Muscle layer of duodenum (tissue), 2 donors: Measurements from ENCODE around the gene SVOPL.
A peak's percentile ranks its signal among the peaks of the same experiment; 100 is the strongest.

Source experiments
- H3K27ac ChIP-seq: one replicate; pipeline ENCODE4 v1.7.0; 2013; ENCODE audit warnings: mild to moderate bottlenecking, low read length
- H3K27me3 ChIP-seq: one replicate; pipeline ENCODE4 v1.7.0; 2013; ENCODE audit warnings: low read depth, mild to moderate bottlenecking, control low read depth, low read length
- H3K36me3 ChIP-seq, 2 donors: one replicate each; pipeline ENCODE4 v1.7.0; 2013; ENCODE audit warnings: low read length in 2 of 2, control low read depth in 1 of 2, mild to moderate bottlenecking in 1 of 2; ENCODE audit not compliant: insufficient read depth in 2 of 2, control insufficient read depth in 1 of 2
- H3K4me1 ChIP-seq, 2 donors: one replicate each; pipeline ENCODE4 v1.7.0; 2013; ENCODE audit warnings: low read length in 2 of 2, mild to moderate bottlenecking in 2 of 2, control low read depth in 1 of 2, moderate library complexity in 1 of 2; ENCODE audit not compliant: insufficient read depth in 2 of 2, control insufficient read depth in 1 of 2
- H3K4me3 ChIP-seq, 2 donors: one replicate each; pipeline ENCODE4 v1.7.0; 2013; ENCODE audit warnings: low read length in 2 of 2, low read depth in 1 of 2, mild to moderate bottlenecking in 1 of 2
- H3K9me3 ChIP-seq, 2 donors: one replicate each; pipeline ENCODE4 v1.7.0; 2013; ENCODE audit warnings: low read length in 2 of 2, control low read depth in 1 of 2, mild to moderate bottlenecking in 1 of 2; ENCODE audit not compliant: control insufficient read depth in 1 of 2
- donor health status: healthy.

Gene SVOPL

DNA sequence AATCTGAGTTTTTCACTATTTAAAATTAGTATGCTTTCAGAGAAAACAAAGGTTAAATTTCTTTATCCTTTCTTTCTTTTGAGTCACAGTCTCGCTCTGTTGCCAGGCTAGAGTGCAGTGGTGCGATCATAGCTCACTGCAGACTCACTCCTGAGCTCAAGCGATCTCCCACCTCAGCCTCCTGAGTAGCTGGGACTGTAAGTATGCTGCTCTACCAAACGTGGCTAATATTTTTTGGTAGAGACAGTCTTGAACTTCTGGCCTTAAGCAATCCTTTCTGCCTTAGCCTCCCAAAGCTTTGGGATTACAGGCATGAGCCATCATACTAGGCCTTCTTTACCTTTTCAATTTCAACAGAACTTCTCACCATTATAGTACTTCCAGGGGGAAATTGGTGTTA is 127.4 kb downstream of the SVOPL start:
- no peaks in the 10 kb centered on the region for H3K4me1 ChIP-seq
- H3K27me3 ChIP-seq, result no peaks in the 10 kb centered on the region
- H3K4me3 ChIP-seq, result no peak overlapping the region
- H3K36me3 ChIP-seq, result peaks cover 20 to 39% of the 10 kb centered on the region in 2 donors
- H3K9me3 ChIP-seq, result no peaks in the 10 kb centered on the region
- no peak overlapping the region for H3K27ac ChIP-seq

DNA sequence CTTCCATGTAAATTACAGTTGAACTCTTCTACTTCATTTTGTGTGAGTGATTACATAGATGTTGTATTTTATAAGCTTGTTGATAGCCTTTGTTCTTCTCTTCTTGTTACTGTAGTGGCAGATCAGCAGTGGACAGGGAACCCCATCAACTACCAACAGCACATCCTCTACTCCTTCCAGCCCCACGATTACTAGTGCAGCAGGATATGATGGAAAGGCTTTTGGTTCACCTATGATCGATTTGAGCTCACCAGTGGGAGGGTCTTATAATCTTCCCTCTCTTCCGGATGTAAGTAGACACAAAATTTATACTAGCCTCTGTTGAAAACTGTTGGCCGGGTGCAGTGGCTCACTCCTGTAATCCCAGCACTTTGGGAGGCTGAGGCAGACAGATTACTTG is 130.4 kb downstream of the SVOPL start:
- H3K27ac ChIP-seq, result no peak overlapping the region
- H3K4me1 ChIP-seq, result no peaks in the 10 kb centered on the region
- H3K4me3 ChIP-seq, result no peak overlapping the region
- H3K9me3 ChIP-seq, result peaks cover 3 to 5% of the 10 kb centered on the region in 2 donors
- H3K27me3 ChIP-seq, result no peaks in the 10 kb centered on the region
- peaks cover 13 to 51% of the 10 kb centered on the region in 2 donors for H3K36me3 ChIP-seq

GRCh38 chr7:138569418-138569817 is 131.7 kb downstream of the SVOPL start:
- no peak overlapping the region for H3K27ac ChIP-seq
- H3K27me3 ChIP-seq, result no peaks in the 10 kb centered on the region
- no peaks in the 10 kb centered on the region for H3K4me1 ChIP-seq
- peaks cover 16 to 17% of the 10 kb centered on the region in 2 donors for H3K9me3 ChIP-seq
- peaks cover 18 to 61% of the 10 kb centered on the region in 2 donors for H3K36me3 ChIP-seq
- H3K4me3 ChIP-seq, result no peak overlapping the region

DNA sequence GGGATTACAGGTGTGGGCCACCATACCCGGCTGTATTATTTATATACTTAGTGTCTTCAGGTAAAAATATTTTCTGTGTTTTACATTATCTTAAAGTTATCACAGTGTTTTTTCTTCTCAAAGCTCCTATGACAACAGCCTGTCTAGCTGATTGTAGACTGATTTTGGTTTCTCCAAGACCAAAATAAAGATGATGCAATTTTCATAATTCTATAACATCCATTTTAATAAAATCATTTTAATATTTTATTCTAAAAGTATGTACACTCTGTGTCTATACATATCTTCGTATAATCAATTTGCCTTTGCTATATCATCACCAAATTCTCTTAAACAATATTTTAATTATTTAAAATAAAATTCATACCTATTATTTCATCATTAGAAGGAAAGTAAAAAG is 132.5 kb downstream of the SVOPL start:
- Histone ChIP-seq H3K9me3 (peaks cover 20 to 23% of the 10 kb centered on the region in 2 donors), H3K27ac (no peak overlapping the region), H3K4me3 (no peak overlapping the region), H3K27me3 (no peaks in the 10 kb centered on the region), H3K4me1 (no peaks in the 10 kb centered on the region), H3K36me3 (peaks cover 15 to 65% of the 10 kb centered on the region in 2 donors)

GRCh38 chr7:138565451-138566114 is 135.6 kb downstream of the SVOPL start:
- Histone ChIP-seq H3K27me3 (no peaks in the 10 kb centered on the region), H3K9me3 (peaks cover 27 to 40% of the 10 kb centered on the region in 2 donors), H3K4me1 (no peaks in the 10 kb centered on the region), H3K4me3 (peak overlapping the region in 1 of 2 donors; percentile 52), H3K27ac (no peak overlapping the region), H3K36me3 (peaks cover 20 to 84% of the 10 kb centered on the region in 2 donors)

DNA sequence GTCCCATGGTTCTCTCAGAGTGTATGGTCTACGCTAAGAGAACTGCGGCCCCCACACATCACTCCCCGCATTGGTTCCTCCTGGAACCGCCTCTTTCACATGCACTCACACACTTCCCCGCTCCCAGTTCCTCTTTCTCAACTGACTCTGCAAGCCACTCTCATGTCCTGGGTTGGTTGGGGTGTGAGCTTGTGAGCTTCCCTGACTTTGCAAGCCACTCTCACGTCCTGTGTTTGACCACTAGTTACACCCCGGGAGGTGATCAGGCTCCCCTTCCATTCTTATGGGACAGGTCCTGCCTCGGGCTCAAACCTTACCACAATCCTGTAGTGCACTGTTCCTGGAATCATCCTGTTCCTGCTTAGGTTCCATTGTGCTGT is 136.1 kb downstream of the SVOPL start:
- H3K4me1 ChIP-seq, result no peaks in the 10 kb centered on the region
- peak overlapping the region in 1 of 2 donors; percentile 52 for H3K4me3 ChIP-seq
- H3K27me3 ChIP-seq, result no peaks in the 10 kb centered on the region
- H3K9me3 ChIP-seq, result peaks cover 27 to 40% of the 10 kb centered on the region in 2 donors
- peaks cover 21 to 86% of the 10 kb centered on the region in 2 donors for H3K36me3 ChIP-seq
- H3K27ac ChIP-seq, result no peak overlapping the region

DNA sequence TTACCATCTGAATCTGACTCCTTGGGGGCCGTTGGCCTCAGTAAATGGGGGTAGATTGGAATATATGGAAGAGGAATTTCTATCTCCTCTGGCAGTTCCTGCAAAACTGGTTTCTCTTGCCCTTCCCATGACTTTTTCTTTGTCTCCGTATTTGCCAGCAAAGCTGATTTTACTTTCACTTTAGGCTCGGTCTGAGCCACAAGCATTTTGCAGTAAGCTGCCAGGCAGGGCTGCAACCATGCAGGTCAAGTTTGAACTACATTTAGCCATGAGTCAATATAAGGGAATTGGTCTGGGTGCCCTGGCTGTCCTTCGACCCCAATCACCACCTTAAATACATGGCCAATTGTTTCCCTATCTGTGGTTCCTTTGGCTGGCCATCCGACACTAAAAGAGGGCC is 136.8 kb downstream of the SVOPL start:
- H3K4me3 ChIP-seq, result peak overlapping the region in 1 of 2 donors; percentile 52
- no peaks in the 10 kb centered on the region for H3K27me3 ChIP-seq
- peak overlapping the region; percentile 43 for H3K27ac ChIP-seq
- peaks cover 28 to 90% of the 10 kb centered on the region in 2 donors for H3K36me3 ChIP-seq
- peaks cover 27 to 41% of the 10 kb centered on the region in 2 donors for H3K9me3 ChIP-seq
- no peaks in the 10 kb centered on the region for H3K4me1 ChIP-seq

- peaks cover 33 to 94% of the 10 kb centered on the region in 2 donors for H3K36me3 ChIP-seq
- peaks cover 29 to 44% of the 10 kb centered on the region in 2 donors for H3K9me3 ChIP-seq
- no peaks in the 10 kb centered on the region for H3K27me3 ChIP-seq
- peak overlapping the region; percentile 43 for H3K27ac ChIP-seq
- H3K4me1 ChIP-seq, result no peaks in the 10 kb centered on the region
- H3K4me3 ChIP-seq, result peak overlapping the region in 1 of 2 donors; percentile 52
Measured at GRCh38 chr7:138563808-138564207, 137.4 kb downstream of the SVOPL start.

- Histone ChIP-seq H3K27me3 (no peaks in the 10 kb centered on the region), H3K36me3 (peaks cover 68 to 100% of the 10 kb centered on the region in 2 donors), H3K9me3 (peaks cover 46 to 50% of the 10 kb centered on the region in 2 donors), H3K27ac (no peak overlapping the region), H3K4me3 (no peak overlapping the region), H3K4me1 (no peaks in the 10 kb centered on the region)
Measured at GRCh38 chr7:138559448-138559847, 141.7 kb downstream of the SVOPL start.

- H3K9me3 ChIP-seq, result peaks cover 30 to 36% of the 10 kb centered on the region in 2 donors
- H3K36me3 ChIP-seq, result peaks cover 77 to 97% of the 10 kb centered on the region in 2 donors
- H3K4me1 ChIP-seq, result no peaks in the 10 kb centered on the region
- H3K4me3 ChIP-seq, result peak overlapping the region; percentile 15 to 24
- H3K27me3 ChIP-seq, result no peaks in the 10 kb centered on the region
- no peak overlapping the region for H3K27ac ChIP-seq
Measured at GRCh38 chr7:138556771-138557484, 144.2 kb downstream of the SVOPL start.

DNA sequence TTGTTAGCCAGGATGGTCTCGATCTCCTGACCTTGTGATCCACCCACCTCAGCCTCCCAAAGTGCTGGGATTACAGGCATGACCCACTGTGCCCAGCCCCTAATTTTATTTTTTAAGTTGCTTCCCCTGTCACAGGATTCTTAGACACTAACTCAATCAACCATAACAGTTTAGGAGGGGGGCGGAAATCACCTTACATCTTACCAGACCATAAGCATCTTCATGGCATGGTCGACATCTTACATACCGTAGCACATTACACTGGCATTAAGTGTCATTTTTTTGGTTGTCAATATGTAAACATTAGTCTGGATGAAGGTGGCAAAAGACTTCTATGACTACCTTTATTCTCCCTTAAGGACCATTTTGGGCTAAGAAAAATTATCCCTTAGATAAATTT is 145.5 kb downstream of the SVOPL start:
- no peaks in the 10 kb centered on the region for H3K4me1 ChIP-seq
- peak overlapping the region in 1 of 2 donors; percentile 21 for H3K4me3 ChIP-seq
- H3K9me3 ChIP-seq, result peaks cover 26 to 36% of the 10 kb centered on the region in 2 donors
- no peak overlapping the region for H3K27ac ChIP-seq
- H3K36me3 ChIP-seq, result peaks cover 83 to 96% of the 10 kb centered on the region in 2 donors
- no peaks in the 10 kb centered on the region for H3K27me3 ChIP-seq
